Tongue (tissue), 2 donors: ENCODE data around the gene ANKRD40. TPM values are rescaled to one million over a fixed set of nuclear protein-coding genes. Genes with fewer than 3 reads are reported as not detected.
"Not testable (repeated sequence)": the region's sequence is repeated elsewhere in the genome, so short reads cannot be mapped to it uniquely, and the experiment has no call there.

Experiments
- DNase-seq: peaks from one replicate; pipeline ENCODE4 v3.0.0-alpha.2; 2015
- total RNA-seq: library from RNA; depleted of rRNA; stranded (reverse); fragments of >200 nt; gene quantifications from one replicate; pipeline ENCODE4 v1.2.3, GENCODE V29; 2014

The ANKRD40 gene
- total RNA-seq, 1 donor from 2014 or later, result 48.6 TPM

- DNase-seq, result no peak
These were observed 4.9 kb upstream of the ANKRD40 start for GRCh38 chr17:50712641-50713040.

DNA sequence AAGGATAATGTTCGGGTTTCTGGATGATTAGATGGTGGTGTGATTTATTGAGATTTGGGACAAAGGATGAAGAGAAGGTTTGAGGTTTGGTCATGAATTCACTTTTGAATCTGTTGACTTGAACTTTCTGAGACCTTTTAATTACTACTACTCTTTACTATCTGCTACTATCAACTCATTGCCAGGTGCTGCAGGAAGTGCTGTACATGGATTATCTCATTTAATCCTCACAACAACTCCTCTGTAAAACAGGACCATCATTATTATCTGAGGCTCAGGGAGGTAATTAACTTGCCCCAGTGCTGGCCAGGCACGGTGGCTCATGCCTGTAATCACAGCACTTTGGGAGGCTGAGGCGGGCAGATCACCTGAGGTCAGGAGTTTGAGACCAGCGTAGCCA is 2.9 kb upstream of the ANKRD40 start:
- DNase-seq, result no peak

DNA sequence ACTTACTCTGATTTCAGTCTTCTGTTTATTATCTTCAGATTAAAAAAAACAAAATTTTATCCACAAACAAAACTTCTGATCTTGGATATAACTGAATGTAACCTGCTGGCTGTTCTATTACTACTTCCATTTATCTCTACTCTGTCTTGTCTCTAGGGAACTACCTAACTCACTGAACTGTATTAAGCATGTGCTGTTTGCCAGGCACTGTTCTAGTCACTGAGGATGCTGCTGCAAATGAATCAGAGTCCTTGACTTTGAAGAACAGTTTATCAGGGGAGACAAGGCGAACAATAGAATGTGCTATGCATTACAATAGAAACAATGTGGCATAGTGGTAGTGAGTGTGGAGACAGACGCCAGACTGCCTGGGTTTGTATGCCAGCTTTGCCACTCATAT is 2.3 kb upstream of the ANKRD40 start:
- DNase-seq, result no peak

DNA sequence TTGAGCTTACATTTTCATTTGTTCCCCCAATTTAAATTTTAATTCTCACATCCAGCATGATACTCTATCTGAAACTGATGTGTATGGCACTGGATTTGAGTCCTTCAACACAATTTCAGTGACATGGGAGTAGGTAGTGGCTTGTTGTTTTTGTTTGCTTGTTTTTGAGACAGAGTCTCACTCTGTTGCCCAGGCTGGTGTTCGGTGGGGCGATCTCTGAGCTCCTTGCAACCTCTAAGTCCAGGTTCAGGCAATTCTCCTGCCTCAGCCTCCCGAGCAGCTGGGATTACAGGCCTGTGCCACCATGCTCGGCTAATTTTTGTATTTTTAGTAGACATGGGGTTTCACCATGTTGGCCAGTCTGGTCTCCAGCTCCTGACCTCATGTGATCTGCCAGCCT is 1.3 kb upstream of the ANKRD40 start:
- DNase-seq, result not testable (repeated sequence)

DNA sequence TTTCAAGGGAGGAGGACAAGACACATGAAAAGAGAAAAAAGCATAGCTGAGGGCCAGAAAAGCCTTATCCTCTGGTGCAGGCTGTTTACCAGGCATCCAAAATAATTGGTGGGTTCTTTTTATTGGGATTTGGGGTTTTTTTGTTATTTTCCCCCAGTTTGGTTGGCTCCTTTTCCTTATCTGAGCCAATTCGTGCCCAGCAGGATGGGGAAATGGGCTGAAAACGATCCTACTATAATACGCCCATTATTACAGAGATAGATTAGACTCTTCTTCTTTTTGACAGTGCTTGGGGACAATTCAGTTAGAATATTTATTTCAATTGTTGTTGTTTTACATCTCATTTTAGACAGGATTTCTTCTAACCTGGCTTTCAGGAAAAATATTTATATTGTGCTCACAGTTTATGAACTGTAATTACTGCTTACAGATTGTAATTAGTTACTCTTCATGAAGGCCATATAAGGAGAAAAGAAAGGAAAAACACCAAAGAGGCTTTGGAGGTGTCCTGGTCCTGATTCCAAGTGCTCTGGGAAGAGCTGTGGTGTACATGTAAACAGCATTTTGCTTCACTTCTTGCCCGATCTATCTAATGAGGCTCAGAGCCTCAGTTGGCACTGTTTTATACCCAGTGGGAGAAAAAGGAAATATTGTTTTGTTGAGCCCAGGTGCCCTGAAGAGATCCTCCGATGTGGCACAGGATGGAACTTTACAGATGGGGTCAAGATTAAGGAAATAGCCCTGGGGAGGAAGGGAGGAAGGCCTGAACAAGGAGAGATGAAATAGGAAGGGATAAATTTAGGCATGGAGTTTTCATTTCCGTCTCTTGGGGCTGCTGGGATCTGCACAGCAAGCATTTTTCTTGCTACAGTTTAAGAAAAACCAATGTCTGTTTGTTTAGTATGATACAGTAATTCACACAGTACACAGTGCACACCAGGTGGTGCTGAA is 611 bp upstream of the ANKRD40 start:
- peak; percentile 54 for DNase-seq

- DNase-seq, result no peak
These were observed 4.6 kb downstream of the ANKRD40 start for GRCh38 chr17:50703162-50703561.

DNA sequence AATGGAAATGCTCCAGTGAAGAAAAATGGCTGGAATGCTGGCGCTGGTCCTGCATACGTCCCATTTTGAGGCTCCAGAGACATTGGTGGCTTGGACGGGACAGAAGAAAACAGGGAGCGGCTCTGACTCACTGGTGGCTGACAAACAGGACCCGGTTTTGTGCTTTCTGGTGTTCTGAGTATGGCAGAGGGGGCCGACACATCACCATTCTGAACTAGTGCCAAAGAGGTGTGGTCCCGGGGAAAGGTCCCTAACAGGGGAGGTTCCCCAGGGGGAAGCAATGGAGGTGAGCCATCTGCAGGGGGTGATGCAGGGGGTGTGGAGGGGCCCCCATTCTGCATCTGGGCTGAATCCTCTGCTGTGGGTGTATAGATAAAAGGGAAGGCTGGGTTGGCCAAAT is 8.3 kb downstream of the ANKRD40 start:
- no peak for DNase-seq

DNA sequence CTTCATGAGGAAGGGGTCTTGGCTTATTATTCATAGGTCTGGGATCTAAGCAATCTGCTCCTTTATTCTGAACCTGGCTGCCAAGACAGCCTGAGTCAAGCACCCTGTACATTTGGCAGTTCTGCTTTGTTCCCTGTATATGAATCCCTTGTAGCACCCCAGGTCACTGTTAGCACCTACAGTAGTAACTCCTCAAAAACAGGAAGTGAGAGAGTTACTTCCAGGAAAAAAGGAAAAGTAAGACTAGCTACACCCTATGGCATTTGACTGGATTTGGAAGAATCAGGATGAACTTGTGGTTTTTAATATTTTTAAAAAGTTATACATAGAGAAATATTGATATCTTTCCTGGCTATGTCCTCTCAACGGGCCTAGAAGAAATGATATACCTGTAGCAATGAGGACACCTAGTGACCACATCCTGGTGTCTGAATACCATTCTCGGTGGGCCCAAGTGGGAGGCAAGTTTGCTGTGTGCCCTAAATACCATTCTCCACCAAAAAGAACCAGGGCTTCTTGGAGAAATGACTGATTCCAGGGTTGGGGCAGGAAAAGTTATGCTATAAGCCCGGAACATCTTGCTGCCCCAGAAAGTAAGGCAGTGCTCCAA is 9.9 kb downstream of the ANKRD40 start:
- DNase-seq, result no peak

GRCh38 chr17:50697062-50697461 is 10.7 kb downstream of the ANKRD40 start:
- no peak for DNase-seq

GRCh38 chr17:50696365-50696879 is 11.3 kb downstream of the ANKRD40 start:
- DNase-seq, result no peak

GRCh38 chr17:50693036-50693682 is 14.6 kb downstream of the ANKRD40 start:
- no peak for DNase-seq

- no peak for DNase-seq
These were observed 15.2 kb downstream of the ANKRD40 start for GRCh38 chr17:50692448-50693035.

DNA sequence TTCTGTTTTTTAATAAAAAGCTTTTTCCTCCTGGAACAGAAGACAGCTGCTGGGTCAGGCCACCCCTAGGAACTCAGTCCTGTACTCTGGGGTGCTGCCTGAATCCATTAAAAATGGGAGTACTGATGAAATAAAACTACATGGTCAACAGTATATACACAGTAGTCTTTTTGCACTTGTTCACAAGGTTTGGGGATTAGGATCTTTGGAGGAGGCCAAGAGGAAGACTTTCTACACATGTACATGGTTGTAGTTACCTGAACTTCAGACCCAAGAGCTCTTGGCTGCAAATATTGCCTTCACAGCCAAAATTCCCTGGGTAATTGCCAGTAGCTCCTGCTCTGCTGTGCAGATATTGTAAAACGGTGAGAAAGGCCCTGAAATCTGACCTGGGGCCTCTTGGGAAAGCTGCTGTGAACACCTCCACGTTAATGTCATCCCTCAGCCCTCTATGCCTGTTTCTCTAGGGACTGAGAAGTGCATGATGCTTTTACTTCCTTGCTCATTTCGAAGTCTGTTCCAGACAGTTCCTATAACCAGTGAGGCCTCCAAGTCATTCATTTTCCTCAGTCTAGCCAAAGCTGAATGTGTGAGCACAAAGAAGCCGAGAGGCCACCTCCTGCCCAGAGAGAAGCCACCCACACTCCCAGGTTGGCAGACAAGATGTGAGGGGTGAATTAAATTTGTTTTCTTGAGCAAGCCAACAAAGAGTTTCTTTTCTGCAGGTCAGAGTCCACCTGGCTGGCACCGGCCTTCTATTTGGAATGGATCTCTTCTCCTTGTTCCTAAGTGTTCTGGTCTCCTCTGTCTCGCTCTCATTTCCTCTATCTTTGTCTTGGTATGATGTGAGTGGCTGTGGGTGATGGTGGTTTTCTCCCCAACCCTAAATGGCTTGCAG is 15.9 kb downstream of the ANKRD40 start:
- no peak for DNase-seq

- DNase-seq, result no peak
These were observed 16.7 kb downstream of the ANKRD40 start for GRCh38 chr17:50690887-50691549.

GRCh38 chr17:50689956-50690886 is 17.5 kb downstream of the ANKRD40 start:
- peak; percentile 59 for DNase-seq

GRCh38 chr17:50689251-50689650 is 18.5 kb downstream of the ANKRD40 start:
- no peak for DNase-seq

GRCh38 chr17:50688245-50688644 is 19.5 kb downstream of the ANKRD40 start:
- DNase-seq, result no peak

GRCh38 chr17:50687200-50688066 is 20.3 kb downstream of the ANKRD40 start:
- DNase-seq, result no peak
